GM12878 (cell line): Measurements from ENCODE around the gene PI3. TPM values are rescaled to one million over a fixed set of nuclear protein-coding genes. Genes with fewer than 3 reads are reported as not detected.

Experiments
- ATAC-seq: fragments of 200-7000 bp; cut with Tn5 transposase; 3 replicates; pipeline ENCODE4 v1.9.1; 2020; ENCODE audit warnings: mild to moderate bottlenecking, moderate library complexity
- BruUV-seq: library from RNA; stranded (reverse); fragments of 400-500 nt; replicated peaks from 2 replicates; lab custom pipeline; 2021; lab: Mats Ljungman, UMichigan
- CTCF ChIA-PET: fragments of 300-600 bp; sonication (Branson Sonifier 250); formaldehyde crosslinking; extraction: SDS; loops from one replicate; lab custom pipeline; 2021; ENCODE audit warnings: inconsistent platforms; lab: Yijun Ruan, JAX
- POLR2A ChIA-PET: fragments of 350-600 bp; formaldehyde crosslinking; extraction: SDS; loops from one replicate; lab custom pipeline; 2021; ENCODE audit warnings: inconsistent platforms; lab: Charles Lee
- RAD21 ChIA-PET: fragments of 300-600 bp; sonication (Branson Sonifier 250); formaldehyde crosslinking; loops from one replicate; lab custom pipeline; 2023; ENCODE audit warnings: antibody characterized with exemption; ENCODE audit not compliant: unreplicated experiment; lab: Charles Lee
- SMC1A ChIA-PET: fragments of 300-600 bp; sonication (Branson Sonifier 250); formaldehyde crosslinking; loops from one replicate; lab custom pipeline; 2023; ENCODE audit not compliant: unreplicated experiment, uncharacterized antibody; lab: Charles Lee
- DNase-seq: peaks from one replicate; pipeline ENCODE4 v3.0.0-alpha.2; 2011; ENCODE audit warnings: low read depth, low spot score
- FAIRE-seq: peaks from 3 replicates; lab custom pipeline; 2011; peaks lifted over from hg19 to GRCh38; lab: Jason Lieb, UNC
- H2AFZ ChIP-seq: 2 replicates; pipeline ENCODE4 v1.6.0; 2011; ENCODE audit warnings: low read depth, low read length, control low read depth; ENCODE audit not compliant: control insufficient read depth
- H3K27ac ChIP-seq: 2 replicates; pipeline ENCODE4 v1.5.1; 2011; ENCODE audit warnings: control low read depth; ENCODE audit not compliant: control insufficient read depth, insufficient read depth
- H3K27me3 ChIP-seq, 2 experiments: replicated peaks in 1 of 2; 2 replicates each; pipeline versions ENCODE4 v1.6.0 to v1.6.1; 2011; ENCODE audit warnings: low read length in 1 of 2; ENCODE audit not compliant: control insufficient read depth in 2 of 2, insufficient read depth in 2 of 2
- H3K36me3 ChIP-seq, 2 experiments: 2 replicates each; pipeline ENCODE4 v1.5.1; 2011; ENCODE audit warnings: low read length in 1 of 2; ENCODE audit not compliant: control insufficient read depth in 2 of 2, insufficient read depth in 2 of 2
- H3K4me1 ChIP-seq: 2 replicates; pipeline ENCODE4 v1.6.1; 2011; ENCODE audit warnings: mild to moderate bottlenecking, low read length, moderate library complexity, mixed read lengths; ENCODE audit not compliant: control insufficient read depth, insufficient read depth
- H3K4me2 ChIP-seq: 2 replicates; pipeline ENCODE4 v1.6.0; 2011; ENCODE audit warnings: control low read depth; ENCODE audit not compliant: control insufficient read depth, insufficient read depth
- H3K4me3 ChIP-seq: fragments of 200-600 bp; sonication (generic); 2 replicates; pipeline ENCODE4 v1.5.1; 2016
- H3K79me2 ChIP-seq: 2 replicates; pipeline ENCODE4 v1.6.0; 2011; ENCODE audit warnings: low read length; ENCODE audit not compliant: control insufficient read depth, insufficient read depth
- H3K9ac ChIP-seq: 2 replicates; pipeline ENCODE4 v1.8.0; 2011; ENCODE audit warnings: low read length, control low read depth, mixed read lengths; ENCODE audit not compliant: control insufficient read depth, insufficient read depth
- H3K9me3 ChIP-seq: replicated peaks from 3 replicates; pipeline ENCODE4 v1.5.1; 2011; ENCODE audit warnings: mild to moderate bottlenecking, low read length; ENCODE audit not compliant: control insufficient read depth, insufficient read depth
- H4K20me1 ChIP-seq: 2 replicates; pipeline ENCODE4 v1.6.0; 2011; ENCODE audit not compliant: control insufficient read depth, insufficient read depth
- BHLHE40 ChIP-seq, 2 experiments: fragments of 450-650 bp in 1 of 2; IDR thresholded peaks; 2 replicates each; pipeline ENCODE4 v1.6.1; 2011 to 2017; ENCODE audit warnings: low read depth in 2 of 2, borderline replicate concordance in 1 of 2, improper control_type of control experiment in 1 of 2, low read length in 1 of 2, mild to moderate bottlenecking in 1 of 2
- CBFB ChIP-seq: IDR thresholded peaks from 2 replicates; pipeline ENCODE4 v1.6.1; 2016; ENCODE audit warnings: antibody characterized with exemption, low read depth
- CEBPB ChIP-seq, 2 experiments: fragments of 150-350 bp in 1 of 2; IDR thresholded peaks; 2 replicates each; pipeline ENCODE4 v1.6.1; 2012 to 2014; ENCODE audit warnings: low read depth in 2 of 2, low read length in 2 of 2, borderline replicate concordance in 1 of 2, inconsistent platforms in 1 of 2
- JUNB ChIP-seq: IDR thresholded peaks from 2 replicates; pipeline ENCODE4 v1.6.1; 2016; ENCODE audit warnings: antibody characterized with exemption, mild to moderate bottlenecking
- NFXL1 ChIP-seq: fragments of 450-650 bp; IDR thresholded peaks from 2 replicates; pipeline ENCODE4 v1.6.1; 2017; ENCODE audit warnings: antibody characterized with exemption, mild to moderate bottlenecking, borderline replicate concordance
- POLR2AphosphoS5 ChIP-seq: IDR thresholded peaks from 2 replicates; pipeline ENCODE4 v1.6.1; 2011; ENCODE audit warnings: mild to moderate bottlenecking, low read length, inconsistent platforms
- RBBP5 ChIP-seq: fragments of 200-600 bp; sonication (generic); conservative IDR thresholded peaks from 2 replicates; pipeline ENCODE4 v1.6.1; 2016
- WGBS: methylation state at CpG from one replicate; pipeline ENCODE4 v1.1.6; 2016; ENCODE audit warnings: low lambda C conversion rate; ENCODE audit not compliant: insufficient replicate concordance, insufficient coverage; ENCODE audit errors: missing lambda C conversion rate; 5-methylcytosine and 5-hydroxymethylcytosine counted together
- in situ Hi-C: fragments of 300-500 bp; cut with MboI; formaldehyde crosslinking; loops from 9 replicates; pipeline ENCODE4 v1.14.3; 2018; ENCODE audit warnings: mixed read lengths
- intact Hi-C: fragments of 100-400 bp; cut with micrococcal nuclease; formaldehyde crosslinking; loops from one replicate; pipeline ENCODE4 v1.14.2; 2022; ENCODE audit not compliant: unreplicated experiment
- polyA plus RNA-seq, 11 experiments: library from polyadenylated mRNA; depleted of rRNA in 4 of 11; unstranded in 6 of 11; stranded (reverse) in 5 of 11; fragments of >200 nt; fragmentation: Nextera tagmentation in 4 of 11; fragmentation: Illumina TruSeq in 1 of 11; extraction: Ambion mirVana in 4 of 11; extraction: Trizol in 1 of 11; gene quantifications; 1 replicate in 1 of 11; 2 replicates in 10 of 11; pipeline versions ENCODE4 v1.2.1 to v1.2.3, GENCODE V29; 2011 to 2016; ENCODE audit warnings: inconsistent platforms in 2 of 11, missing spikeins in 2 of 11, low read depth in 1 of 11
- total RNA-seq, 4 experiments: library from RNA; depleted of rRNA in 3 of 4; stranded (reverse); fragments of >200 nt in 3 of 4; fragmentation: Illumina TruSeq in 1 of 4; extraction: Trizol in 1 of 4; gene quantifications; 2 replicates each; pipeline versions ENCODE4 v1.2.1 to v1.2.3, GENCODE V29; 2013 to 2021
- TF ChIP-seq, protein P1 (sequence below): IDR thresholded peaks from 2 replicates; pipeline ENCODE4 v1.6.1; 2012; ENCODE audit warnings: improper control_type of control experiment, low read depth, low read length; ENCODE audit not compliant: insufficient replicate concordance
- TF ChIP-seq, protein P2 (sequence below): fragments of 450-650 bp; conservative IDR thresholded peaks from 2 replicates; pipeline ENCODE4 v1.6.1; 2017; ENCODE audit warnings: mild to moderate bottlenecking, moderate library complexity
- TF ChIP-seq, protein P3 (sequence below): IDR thresholded peaks from 2 replicates; pipeline ENCODE4 v1.6.1; 2012; ENCODE audit warnings: low read depth, low read length, improper control_type of control experiment
- TF ChIP-seq, protein P4 (sequence below): fragments of 450-650 bp; IDR thresholded peaks from 2 replicates; pipeline ENCODE4 v1.6.1; 2018; ENCODE audit warnings: mild to moderate bottlenecking, low read depth, moderate library complexity; ENCODE audit not compliant: partially characterized antibody
- TF ChIP-seq, protein P5 (sequence below): IDR thresholded peaks from 2 replicates; pipeline ENCODE4 v1.6.1; 2011; ENCODE audit warnings: borderline replicate concordance, low read depth, mild to moderate bottlenecking, moderate library complexity, low read length; ENCODE audit not compliant: insufficient read depth, poor library complexity, severe bottlenecking

Gene PI3
- total and polyA plus RNA-seq, 10 of the 15 experiments (the other 5 are each of a cell fraction or from before 2014, with no cell fraction given) = not detected

DNA sequence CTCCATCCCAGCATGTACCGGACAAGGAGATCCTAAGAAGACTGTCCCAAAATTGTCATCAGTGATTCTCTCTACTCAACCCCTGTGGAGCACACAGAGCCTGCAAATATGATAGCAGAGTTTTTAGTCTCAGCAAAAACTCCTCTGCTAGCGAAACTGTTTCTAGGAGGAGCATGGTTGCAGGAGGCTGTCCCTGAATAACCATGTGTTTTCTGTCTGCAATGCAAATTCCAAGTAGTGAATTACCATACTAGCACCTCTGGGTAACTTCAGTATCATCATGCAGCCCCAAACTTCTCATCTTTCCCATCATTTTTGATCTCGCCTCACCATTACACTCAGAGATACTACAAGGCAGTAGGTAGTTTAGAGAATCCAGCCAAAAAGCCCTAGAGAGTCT lies 25.6 kb upstream of the PI3 start:
- no peak overlapping the region for H2AFZ ChIP-seq
- ATAC-seq (no peak), DNase-seq (no peak), FAIRE-seq (no peak)
- CTCF ChIA-PET = no interaction called here
- no TSS peak for BruUV-seq
- POLR2A ChIA-PET = no interaction called here
- no peaks in the 10 kb centered on the region for H3K36me3 ChIP-seq
- no peaks in the 10 kb centered on the region; a peak in 1 of 4 replicates for H3K27me3 ChIP-seq
- RAD21 ChIA-PET = no interaction called here
- intact Hi-C loops (no loop called here), in situ Hi-C loops (no loop called here)
- H3K9me3 ChIP-seq = no peaks in the 10 kb centered on the region
- H3K4me2 ChIP-seq = no peak overlapping the region
- no peaks in the 10 kb centered on the region for H3K79me2 ChIP-seq
- H3K9ac ChIP-seq = no peak overlapping the region
- no peaks in the 10 kb centered on the region for H4K20me1 ChIP-seq
- SMC1A ChIA-PET = no interaction called here
- 44% methylated on average over 3 of the region's 3 CpGs for WGBS
- no peak overlapping the region for H3K27ac ChIP-seq
- peaks cover 2% of the 10 kb centered on the region for H3K4me1 ChIP-seq
- no peak overlapping the region for H3K4me3 ChIP-seq
- TF ChIP-seq, protein P1, sequence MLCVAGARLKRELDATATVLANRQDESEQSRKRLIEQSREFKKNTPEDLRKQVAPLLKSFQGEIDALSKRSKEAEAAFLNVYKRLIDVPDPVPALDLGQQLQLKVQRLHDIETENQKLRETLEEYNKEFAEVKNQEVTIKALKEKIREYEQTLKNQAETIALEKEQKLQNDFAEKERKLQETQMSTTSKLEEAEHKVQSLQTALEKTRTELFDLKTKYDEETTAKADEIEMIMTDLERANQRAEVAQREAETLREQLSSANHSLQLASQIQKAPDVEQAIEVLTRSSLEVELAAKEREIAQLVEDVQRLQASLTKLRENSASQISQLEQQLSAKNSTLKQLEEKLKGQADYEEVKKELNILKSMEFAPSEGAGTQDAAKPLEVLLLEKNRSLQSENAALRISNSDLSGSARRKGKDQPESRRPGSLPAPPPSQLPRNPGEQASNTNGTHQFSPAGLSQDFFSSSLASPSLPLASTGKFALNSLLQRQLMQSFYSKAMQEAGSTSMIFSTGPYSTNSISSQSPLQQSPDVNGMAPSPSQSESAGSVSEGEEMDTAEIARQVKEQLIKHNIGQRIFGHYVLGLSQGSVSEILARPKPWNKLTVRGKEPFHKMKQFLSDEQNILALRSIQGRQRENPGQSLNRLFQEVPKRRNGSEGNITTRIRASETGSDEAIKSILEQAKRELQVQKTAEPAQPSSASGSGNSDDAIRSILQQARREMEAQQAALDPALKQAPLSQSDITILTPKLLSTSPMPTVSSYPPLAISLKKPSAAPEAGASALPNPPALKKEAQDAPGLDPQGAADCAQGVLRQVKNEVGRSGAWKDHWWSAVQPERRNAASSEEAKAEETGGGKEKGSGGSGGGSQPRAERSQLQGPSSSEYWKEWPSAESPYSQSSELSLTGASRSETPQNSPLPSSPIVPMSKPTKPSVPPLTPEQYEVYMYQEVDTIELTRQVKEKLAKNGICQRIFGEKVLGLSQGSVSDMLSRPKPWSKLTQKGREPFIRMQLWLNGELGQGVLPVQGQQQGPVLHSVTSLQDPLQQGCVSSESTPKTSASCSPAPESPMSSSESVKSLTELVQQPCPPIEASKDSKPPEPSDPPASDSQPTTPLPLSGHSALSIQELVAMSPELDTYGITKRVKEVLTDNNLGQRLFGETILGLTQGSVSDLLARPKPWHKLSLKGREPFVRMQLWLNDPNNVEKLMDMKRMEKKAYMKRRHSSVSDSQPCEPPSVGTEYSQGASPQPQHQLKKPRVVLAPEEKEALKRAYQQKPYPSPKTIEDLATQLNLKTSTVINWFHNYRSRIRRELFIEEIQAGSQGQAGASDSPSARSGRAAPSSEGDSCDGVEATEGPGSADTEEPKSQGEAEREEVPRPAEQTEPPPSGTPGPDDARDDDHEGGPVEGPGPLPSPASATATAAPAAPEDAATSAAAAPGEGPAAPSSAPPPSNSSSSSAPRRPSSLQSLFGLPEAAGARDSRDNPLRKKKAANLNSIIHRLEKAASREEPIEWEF = no peak
- TF ChIP-seq, protein P2, sequence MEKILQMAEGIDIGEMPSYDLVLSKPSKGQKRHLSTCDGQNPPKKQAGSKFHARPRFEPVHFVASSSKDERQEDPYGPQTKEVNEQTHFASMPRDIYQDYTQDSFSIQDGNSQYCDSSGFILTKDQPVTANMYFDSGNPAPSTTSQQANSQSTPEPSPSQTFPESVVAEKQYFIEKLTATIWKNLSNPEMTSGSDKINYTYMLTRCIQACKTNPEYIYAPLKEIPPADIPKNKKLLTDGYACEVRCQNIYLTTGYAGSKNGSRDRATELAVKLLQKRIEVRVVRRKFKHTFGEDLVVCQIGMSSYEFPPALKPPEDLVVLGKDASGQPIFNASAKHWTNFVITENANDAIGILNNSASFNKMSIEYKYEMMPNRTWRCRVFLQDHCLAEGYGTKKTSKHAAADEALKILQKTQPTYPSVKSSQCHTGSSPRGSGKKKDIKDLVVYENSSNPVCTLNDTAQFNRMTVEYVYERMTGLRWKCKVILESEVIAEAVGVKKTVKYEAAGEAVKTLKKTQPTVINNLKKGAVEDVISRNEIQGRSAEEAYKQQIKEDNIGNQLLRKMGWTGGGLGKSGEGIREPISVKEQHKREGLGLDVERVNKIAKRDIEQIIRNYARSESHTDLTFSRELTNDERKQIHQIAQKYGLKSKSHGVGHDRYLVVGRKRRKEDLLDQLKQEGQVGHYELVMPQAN = no peak
- TF ChIP-seq CBFB (no peak), RBBP5 (no peak), NFXL1 (no peak), BHLHE40 (IDR thresholded peaks at IDR 0.05; ENCODE audit: borderline replicate concordance in 1 of 2, low read depth in 2 of 2, low read length in 1 of 2) (no peak), JUNB (no peak), POLR2AphosphoS5 (no peak), CEBPB (IDR thresholded peaks at IDR 0.05; ENCODE audit: borderline replicate concordance in 1 of 2, low read depth in 2 of 2, low read length in 2 of 2) (no peak)
- TF ChIP-seq, protein P3, sequence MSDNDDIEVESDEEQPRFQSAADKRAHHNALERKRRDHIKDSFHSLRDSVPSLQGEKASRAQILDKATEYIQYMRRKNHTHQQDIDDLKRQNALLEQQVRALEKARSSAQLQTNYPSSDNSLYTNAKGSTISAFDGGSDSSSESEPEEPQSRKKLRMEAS = no peak
- TF ChIP-seq, protein P4, sequence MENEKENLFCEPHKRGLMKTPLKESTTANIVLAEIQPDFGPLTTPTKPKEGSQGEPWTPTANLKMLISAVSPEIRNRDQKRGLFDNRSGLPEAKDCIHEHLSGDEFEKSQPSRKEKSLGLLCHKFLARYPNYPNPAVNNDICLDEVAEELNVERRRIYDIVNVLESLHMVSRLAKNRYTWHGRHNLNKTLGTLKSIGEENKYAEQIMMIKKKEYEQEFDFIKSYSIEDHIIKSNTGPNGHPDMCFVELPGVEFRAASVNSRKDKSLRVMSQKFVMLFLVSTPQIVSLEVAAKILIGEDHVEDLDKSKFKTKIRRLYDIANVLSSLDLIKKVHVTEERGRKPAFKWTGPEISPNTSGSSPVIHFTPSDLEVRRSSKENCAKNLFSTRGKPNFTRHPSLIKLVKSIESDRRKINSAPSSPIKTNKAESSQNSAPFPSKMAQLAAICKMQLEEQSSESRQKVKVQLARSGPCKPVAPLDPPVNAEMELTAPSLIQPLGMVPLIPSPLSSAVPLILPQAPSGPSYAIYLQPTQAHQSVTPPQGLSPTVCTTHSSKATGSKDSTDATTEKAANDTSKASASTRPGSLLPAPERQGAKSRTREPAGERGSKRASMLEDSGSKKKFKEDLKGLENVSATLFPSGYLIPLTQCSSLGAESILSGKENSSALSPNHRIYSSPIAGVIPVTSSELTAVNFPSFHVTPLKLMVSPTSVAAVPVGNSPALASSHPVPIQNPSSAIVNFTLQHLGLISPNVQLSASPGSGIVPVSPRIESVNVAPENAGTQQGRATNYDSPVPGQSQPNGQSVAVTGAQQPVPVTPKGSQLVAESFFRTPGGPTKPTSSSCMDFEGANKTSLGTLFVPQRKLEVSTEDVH = no peak
- TF ChIP-seq, protein P5, sequence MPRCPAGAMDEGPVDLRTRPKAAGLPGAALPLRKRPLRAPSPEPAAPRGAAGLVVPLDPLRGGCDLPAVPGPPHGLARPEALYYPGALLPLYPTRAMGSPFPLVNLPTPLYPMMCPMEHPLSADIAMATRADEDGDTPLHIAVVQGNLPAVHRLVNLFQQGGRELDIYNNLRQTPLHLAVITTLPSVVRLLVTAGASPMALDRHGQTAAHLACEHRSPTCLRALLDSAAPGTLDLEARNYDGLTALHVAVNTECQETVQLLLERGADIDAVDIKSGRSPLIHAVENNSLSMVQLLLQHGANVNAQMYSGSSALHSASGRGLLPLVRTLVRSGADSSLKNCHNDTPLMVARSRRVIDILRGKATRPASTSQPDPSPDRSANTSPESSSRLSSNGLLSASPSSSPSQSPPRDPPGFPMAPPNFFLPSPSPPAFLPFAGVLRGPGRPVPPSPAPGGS = no peak
